Hepatocyte (in vitro differentiated cells): ENCODE data around the gene SLC1A1. TPM values are rescaled to one million over a fixed set of nuclear protein-coding genes. Genes with fewer than 3 reads are reported as not detected.

Source experiments
- DNase-seq: peaks from one replicate; pipeline ENCODE4 v3.0.0-alpha.2; 2016; ENCODE audit warnings: low spot score
- H2AFZ ChIP-seq: fragments of 200-600 bp; sonication (generic); 2 replicates; pipeline ENCODE4 v1.6.0; 2016; ENCODE audit warnings: antibody characterized with exemption, mild to moderate bottlenecking
- H3K27ac ChIP-seq: fragments of 200-600 bp; sonication (generic); 2 replicates; pipeline ENCODE4 v1.5.1; 2016; ENCODE audit warnings: mild to moderate bottlenecking
- H3K27me3 ChIP-seq: fragments of 200-600 bp; sonication (generic); 2 replicates; pipeline ENCODE4 v1.6.1; 2016
- H3K36me3 ChIP-seq: fragments of 200-600 bp; sonication (generic); replicated peaks from 2 replicates; pipeline ENCODE4 v1.5.1; 2016; ENCODE audit warnings: low read depth; ENCODE audit not compliant: insufficient read depth
- H3K4me1 ChIP-seq: fragments of 200-600 bp; sonication (generic); 2 replicates; pipeline ENCODE4 v1.5.1; 2016; ENCODE audit warnings: mild to moderate bottlenecking, moderate library complexity; ENCODE audit not compliant: insufficient read depth
- H3K4me2 ChIP-seq: fragments of 200-600 bp; sonication (generic); 2 replicates; pipeline ENCODE4 v1.6.0; 2016
- H3K4me3 ChIP-seq: fragments of 200-600 bp; sonication (generic); 2 replicates; pipeline ENCODE4 v1.5.1; 2016; ENCODE audit warnings: mild to moderate bottlenecking
- H3K79me2 ChIP-seq: fragments of 200-600 bp; sonication (generic); 2 replicates; pipeline ENCODE4 v1.6.0; 2017; ENCODE audit warnings: mild to moderate bottlenecking
- H3K9me2 ChIP-seq: fragments of 200-600 bp; sonication (generic); replicated peaks from 2 replicates; pipeline ENCODE4 v1.6.0; 2017; ENCODE audit warnings: mild to moderate bottlenecking; ENCODE audit not compliant: insufficient read depth
- H3K9me3 ChIP-seq: fragments of 200-600 bp; sonication (generic); 2 replicates; pipeline ENCODE4 v1.5.1; 2016; ENCODE audit warnings: low read depth, mild to moderate bottlenecking
- H4K20me1 ChIP-seq: fragments of 200-600 bp; sonication (generic); 2 replicates; pipeline ENCODE4 v1.6.0; 2016; ENCODE audit warnings: mild to moderate bottlenecking; ENCODE audit not compliant: insufficient read depth, poor library complexity, severe bottlenecking
- CTCF ChIP-seq: fragments of 200-600 bp; sonication (generic); IDR thresholded peaks from 2 replicates; pipeline ENCODE4 v1.5.1; 2016; ENCODE audit warnings: antibody characterized with exemption, mild to moderate bottlenecking; ENCODE audit not compliant: poor library complexity
- EZH2 ChIP-seq: fragments of 200-600 bp; sonication (generic); IDR thresholded peaks from 2 replicates; pipeline ENCODE4 v1.6.1; 2016; ENCODE audit warnings: antibody characterized with exemption, mild to moderate bottlenecking, borderline replicate concordance
- EZH2phosphoT487 ChIP-seq: fragments of 200-600 bp; sonication (generic); IDR thresholded peaks from one replicate; pipeline ENCODE4 v1.6.1; 2018; ENCODE audit warnings: antibody characterized with exemption, mild to moderate bottlenecking, low read depth, moderate library complexity; ENCODE audit not compliant: unreplicated experiment, severe bottlenecking
- WGBS: methylation state at CpG from one replicate; pipeline ENCODE4 v1.1.6; 2016; ENCODE audit warnings: low lambda C conversion rate; ENCODE audit errors: missing lambda C conversion rate; 5-methylcytosine and 5-hydroxymethylcytosine counted together
- polyA plus RNA-seq: library from polyadenylated mRNA; unstranded; fragments of >200 nt; fragmentation: Nextera tagmentation; extraction: Ambion mirVana; gene quantifications from 2 replicates; pipeline ENCODE4 v1.2.1, GENCODE V29; 2016
- total RNA-seq: library from RNA; depleted of rRNA; stranded (reverse); fragments of >200 nt; gene quantifications from 2 replicates; pipeline ENCODE4 v1.2.3, GENCODE V29; 2014

The SLC1A1 gene
- total and polyA plus RNA-seq, 2 experiments from 2014 or later = 36.1 to 50.7 TPM

GRCh38 chr9:4508907-4509589, 18.8 kb downstream of the SLC1A1 start:
- TF ChIP-seq EZH2 = no peak
- TF ChIP-seq EZH2phosphoT487 = no peak
- no peak for TF ChIP-seq CTCF

GRCh38 chr9:4509590-4509984, 19.3 kb downstream of the SLC1A1 start:
- H2AFZ ChIP-seq = no peak overlapping the region
- 95% methylated on average over 3 of the region's 3 CpGs for WGBS
- H3K9me3 ChIP-seq = no peaks in the 10 kb centered on the region
- H3K4me1 ChIP-seq = peaks cover 36% of the 10 kb centered on the region
- no peak for DNase-seq
- H3K4me2 ChIP-seq = no peak overlapping the region
- TF ChIP-seq CTCF = no peak
- no peak for TF ChIP-seq EZH2
- no peak for TF ChIP-seq EZH2phosphoT487
- peaks cover 28% of the 10 kb centered on the region for H3K79me2 ChIP-seq
- no peaks in the 10 kb centered on the region for H3K9me2 ChIP-seq
- no peaks in the 10 kb centered on the region for H3K36me3 ChIP-seq
- H3K27ac ChIP-seq = peak overlapping the region; percentile 87
- no peaks in the 10 kb centered on the region for H4K20me1 ChIP-seq
- H3K27me3 ChIP-seq = no peaks in the 10 kb centered on the region
- no peak overlapping the region for H3K4me3 ChIP-seq

More at GRCh38 chr9:4508907-4509589, 18.8 kb downstream of the SLC1A1 start:
- Histone ChIP-seq H3K9me3 (no peaks in the 10 kb centered on the region), H3K27me3 (no peaks in the 10 kb centered on the region), H3K4me1 (peaks cover 36% of the 10 kb centered on the region), H4K20me1 (no peaks in the 10 kb centered on the region), H3K79me2 (peaks cover 27% of the 10 kb centered on the region), H2AFZ (no peak overlapping the region), H3K36me3 (no peaks in the 10 kb centered on the region), H3K9me2 (no peaks in the 10 kb centered on the region), H3K4me2 (peak overlapping the region; percentile 43), H3K27ac (peak overlapping the region; percentile 87), H3K4me3 (no peak overlapping the region)
- no peak for DNase-seq
- 78% methylated on average over 3 of the region's 3 CpGs for WGBS

GRCh38 chr9:4510546-4511322, 20.5 kb downstream of the SLC1A1 start:
- H3K9me2 ChIP-seq = no peaks in the 10 kb centered on the region
- H3K27me3 ChIP-seq = no peaks in the 10 kb centered on the region
- H3K4me3 ChIP-seq = no peak overlapping the region
- peak overlapping the region; percentile 87 for H3K27ac ChIP-seq
- no peaks in the 10 kb centered on the region for H4K20me1 ChIP-seq
- H3K4me1 ChIP-seq = peaks cover 36% of the 10 kb centered on the region
- no peak overlapping the region for H3K4me2 ChIP-seq
- peaks cover 21% of the 10 kb centered on the region for H3K79me2 ChIP-seq
- TF ChIP-seq CTCF (no peak), EZH2 (no peak), EZH2phosphoT487 (no peak)
- 75% methylated on average over 4 of the region's 4 CpGs for WGBS
- peak; percentile 44 for DNase-seq
- H3K36me3 ChIP-seq = no peaks in the 10 kb centered on the region
- H2AFZ ChIP-seq = no peak overlapping the region
- no peaks in the 10 kb centered on the region for H3K9me3 ChIP-seq
